ENCODE data around the gene HIGD1C.
"Not testable (repeated sequence)": the region's sequence is repeated elsewhere in the genome, so short reads cannot be mapped to it uniquely, and the experiment has no call there.

The HIGD1C gene

DNA sequence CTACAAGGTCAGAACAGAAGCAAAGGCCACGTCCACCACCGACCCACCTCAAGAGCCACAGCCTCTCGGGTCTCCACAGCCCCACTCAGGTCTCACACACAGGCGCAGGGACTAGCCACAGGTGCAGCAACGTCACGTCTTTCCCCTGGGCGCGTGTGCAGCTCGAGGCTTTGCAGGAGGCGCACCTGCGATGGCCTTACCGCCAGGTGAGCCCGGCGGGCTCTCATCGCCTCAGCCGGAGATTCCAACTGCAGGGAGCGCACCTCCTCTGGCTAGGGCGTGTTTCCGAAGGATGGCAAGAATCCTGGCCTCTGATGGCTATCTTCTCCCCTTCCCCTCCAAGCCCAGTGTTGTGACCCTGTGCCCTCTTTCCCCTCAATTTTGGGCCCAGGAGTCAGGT, at the start of gene HIGD1C:
Gene HIGD1C (plus strand): TSS at position 35 of the 400 bp plus-strand sequence. CDS start 1,455 bp downstream, outside the sequence.
- DNase-seq (ENCODE audit: low read depth in 2 of 2): no peak

DNA sequence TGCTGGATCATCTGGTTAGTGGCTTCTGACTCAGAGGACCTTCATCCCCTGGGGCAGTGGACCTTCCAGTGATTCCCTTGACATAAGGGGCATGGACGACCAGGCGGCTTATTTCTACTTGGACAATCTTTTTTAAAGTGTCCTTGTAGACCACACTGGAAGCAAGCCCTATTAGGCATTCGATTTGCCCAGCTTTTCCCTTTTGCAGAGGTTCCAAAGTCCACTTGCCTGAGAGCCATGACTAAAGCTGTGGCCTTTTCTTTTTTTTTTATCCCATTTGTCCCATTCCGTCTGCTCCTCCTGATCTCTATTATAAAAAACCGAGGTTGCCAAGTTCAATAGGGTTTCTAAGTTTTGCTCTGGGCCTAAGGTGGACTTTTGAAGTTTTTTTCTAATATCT, 43.9 kb upstream of the HIGD1C start:
- DNase-seq (ENCODE audit: low read depth in 2 of 2): not testable (repeated sequence)

GRCh38 chr12:50912361-50912760, 40.0 kb upstream of the HIGD1C start:
- DNase-seq (ENCODE audit: low read depth in 2 of 2): not testable (repeated sequence)

- no peak for DNase-seq (ENCODE audit: low read depth in 2 of 2)
Measured at GRCh38 chr12:50913224-50913623, 39.1 kb upstream of the HIGD1C start.

- no peak for DNase-seq (ENCODE audit: low read depth in 2 of 2)
Measured at GRCh38 chr12:50914872-50915484, 37.4 kb upstream of the HIGD1C start.

GRCh38 chr12:50916292-50916691, 36.1 kb upstream of the HIGD1C start:
- no peak for DNase-seq (ENCODE audit: low read depth in 2 of 2)

DNA sequence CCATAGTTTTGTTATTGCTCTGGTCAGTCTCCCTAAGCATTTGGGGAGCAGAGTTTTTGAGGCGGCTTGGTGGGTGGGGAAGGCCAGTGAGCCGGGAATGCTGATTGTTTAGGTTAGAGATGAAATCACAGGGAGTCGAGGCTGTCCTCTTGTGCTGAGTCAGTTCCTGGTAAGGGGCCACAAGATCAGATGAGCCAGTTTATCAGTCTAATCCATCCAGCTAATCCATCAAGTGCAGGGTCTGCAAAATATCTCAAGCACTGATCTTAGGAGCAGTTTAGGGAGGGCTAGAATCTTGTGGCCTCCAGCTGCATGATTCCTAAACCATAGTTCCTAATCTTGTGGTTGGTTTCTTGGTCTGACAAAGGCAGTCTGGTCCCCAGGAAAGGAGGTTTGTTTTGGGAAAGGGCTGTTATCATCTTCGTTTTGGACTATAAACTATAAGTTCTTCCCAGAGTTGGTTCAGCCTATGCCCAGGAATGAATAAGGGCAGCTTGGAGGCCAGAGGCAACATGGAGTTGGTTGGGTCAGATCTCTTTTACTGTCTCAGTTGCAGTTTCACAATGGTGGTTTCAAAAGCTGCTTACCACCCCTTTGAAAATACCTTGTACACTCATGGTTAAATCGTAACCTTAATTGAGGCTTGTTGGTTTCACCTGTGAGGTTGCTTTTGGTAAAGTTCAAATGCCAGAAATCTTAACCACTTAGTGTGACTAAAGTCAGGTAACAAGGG, 33.6 kb upstream of the HIGD1C start:
- no peak for DNase-seq (ENCODE audit: low read depth in 2 of 2)

DNA sequence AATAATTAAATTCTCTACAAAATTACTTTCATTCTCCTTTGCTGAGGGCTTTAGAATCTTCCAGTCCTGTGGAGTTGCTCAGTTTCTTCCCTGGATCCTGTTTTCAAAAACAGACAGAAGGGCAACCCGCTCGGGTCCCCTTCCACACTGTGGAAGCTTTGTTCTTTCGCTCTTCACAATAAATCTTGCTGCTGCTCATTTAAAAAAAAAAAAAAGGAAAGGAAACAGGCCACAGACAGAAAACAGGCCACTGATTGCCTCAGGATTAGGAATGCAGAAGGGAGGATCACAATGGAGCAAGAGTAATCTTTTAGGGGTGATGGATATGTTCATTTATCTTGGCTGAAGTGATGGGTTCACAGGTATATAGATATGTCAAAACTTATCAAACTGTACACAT, 29.5 kb upstream of the HIGD1C start:
- no peak for DNase-seq (ENCODE audit: low read depth in 2 of 2)

DNA sequence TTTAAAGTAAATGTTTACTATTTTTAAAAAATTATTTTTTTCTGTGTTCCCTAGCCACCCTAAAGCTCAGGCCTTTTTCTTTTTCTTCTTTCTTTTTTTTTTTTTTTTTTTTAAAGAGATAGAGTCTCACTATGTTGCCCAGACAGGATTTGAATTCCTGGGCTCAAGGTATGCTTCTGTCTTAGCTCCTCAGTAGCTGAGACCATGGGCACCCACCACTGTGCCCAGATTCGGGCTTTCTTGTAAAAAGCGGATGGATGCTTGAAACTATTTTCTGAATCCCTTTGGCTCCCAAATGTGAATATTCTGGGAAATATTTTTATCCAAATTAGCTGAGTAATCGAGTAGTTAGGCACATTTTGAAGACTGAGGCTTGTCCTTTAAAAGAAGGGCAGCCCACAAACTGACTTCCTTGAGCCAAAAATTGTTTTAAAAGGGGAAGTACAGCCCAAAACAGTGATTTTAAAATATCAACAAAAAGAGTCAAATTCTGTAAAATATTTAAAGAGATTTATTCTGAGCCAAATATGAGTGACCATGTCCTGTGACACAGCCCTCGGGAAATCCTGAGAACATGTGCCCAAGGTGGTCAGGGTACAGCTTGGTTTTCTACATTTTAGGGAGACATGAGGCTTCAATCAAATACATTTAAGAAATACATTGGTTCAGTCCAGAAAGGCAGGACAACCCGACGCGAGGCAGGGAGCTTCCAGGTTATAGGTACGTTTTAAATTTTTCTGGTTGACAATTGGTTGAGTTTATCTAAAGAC, 28.8 kb upstream of the HIGD1C start:
- no peak for DNase-seq (ENCODE audit: low read depth in 2 of 2)

GRCh38 chr12:50924131-50924438, 28.3 kb upstream of the HIGD1C start:
- no peak for DNase-seq (ENCODE audit: low read depth in 2 of 2)

- peak; percentile 13 to 17 for DNase-seq (ENCODE audit: low read depth in 2 of 2)
Measured at GRCh38 chr12:50924439-50925341, 27.7 kb upstream of the HIGD1C start.

GRCh38 chr12:50925342-50925651, 27.0 kb upstream of the HIGD1C start:
- no peak for DNase-seq (ENCODE audit: low read depth in 2 of 2)

- no peak for DNase-seq (ENCODE audit: low read depth in 2 of 2)
Measured at GRCh38 chr12:50925920-50926319, 26.4 kb upstream of the HIGD1C start.

DNA sequence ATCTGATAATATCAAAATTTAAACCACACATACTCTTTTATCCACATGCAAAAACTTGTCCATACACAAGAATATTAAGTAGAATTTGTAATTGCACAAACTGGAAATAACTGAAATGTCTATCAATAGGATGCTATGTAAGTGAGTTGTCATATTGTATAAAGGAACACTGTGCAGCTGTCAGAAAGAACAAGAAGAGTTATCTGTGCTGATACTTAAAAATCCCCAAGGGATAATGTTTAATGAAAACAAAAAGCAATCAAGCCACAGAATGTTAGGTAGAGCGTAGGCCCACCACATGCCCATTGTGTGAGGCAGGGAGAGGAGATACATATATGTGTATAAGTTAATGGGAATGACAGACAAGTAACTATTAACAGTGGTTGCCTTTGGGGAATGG, 25.9 kb upstream of the HIGD1C start:
- no peak for DNase-seq (ENCODE audit: low read depth in 2 of 2)

GRCh38 chr12:50926932-50927331, 25.4 kb upstream of the HIGD1C start:
- DNase-seq (ENCODE audit: low read depth in 2 of 2): not testable (repeated sequence)

GRCh38 chr12:50927356-50927755, 25.0 kb upstream of the HIGD1C start:
- no peak for DNase-seq (ENCODE audit: low read depth in 2 of 2)

- DNase-seq (ENCODE audit: low read depth in 2 of 2): no peak
Measured at GRCh38 chr12:50927766-50928224, 24.5 kb upstream of the HIGD1C start.

DNA sequence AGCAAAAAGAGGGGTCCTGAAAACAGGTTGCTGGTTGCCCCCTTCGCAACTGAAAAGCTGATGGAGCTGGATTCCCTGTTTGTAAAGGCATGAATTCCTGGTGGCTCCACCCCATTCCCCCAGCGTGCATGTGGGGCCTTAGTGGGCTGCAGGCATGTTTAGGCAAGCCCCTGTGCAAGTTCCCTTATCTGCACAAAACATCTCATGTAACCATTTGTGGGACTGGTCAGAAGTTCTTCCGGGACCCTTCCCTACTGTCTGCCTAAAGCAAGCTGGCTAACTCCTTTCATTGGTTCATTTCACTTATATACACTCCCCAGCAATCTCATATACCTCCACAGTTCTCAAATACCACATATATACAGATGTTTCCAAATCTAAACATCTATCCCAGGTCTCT, 24.0 kb upstream of the HIGD1C start:
- DNase-seq (ENCODE audit: low read depth in 2 of 2): no peak

DNA sequence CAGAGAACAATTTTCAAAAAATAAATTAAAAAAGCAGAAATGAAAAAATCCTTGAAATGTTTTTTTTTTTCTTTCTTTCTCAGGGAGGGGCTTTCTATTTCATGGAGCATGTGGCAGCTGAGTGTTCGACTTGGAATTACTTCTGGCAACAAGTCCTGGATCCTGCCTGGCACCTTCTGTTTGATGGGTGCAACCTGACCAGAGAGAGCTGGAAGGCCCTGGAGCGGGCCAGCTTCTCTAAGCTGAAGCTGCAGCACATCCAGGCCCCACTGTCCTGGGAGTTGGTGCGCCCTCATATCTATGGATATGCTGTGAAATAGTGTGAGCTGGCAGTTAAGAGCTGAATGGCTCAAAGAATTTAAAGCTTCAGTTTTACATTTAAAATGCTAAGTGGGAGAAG, 22.5 kb upstream of the HIGD1C start:
- no peak for DNase-seq (ENCODE audit: low read depth in 2 of 2)

DNA sequence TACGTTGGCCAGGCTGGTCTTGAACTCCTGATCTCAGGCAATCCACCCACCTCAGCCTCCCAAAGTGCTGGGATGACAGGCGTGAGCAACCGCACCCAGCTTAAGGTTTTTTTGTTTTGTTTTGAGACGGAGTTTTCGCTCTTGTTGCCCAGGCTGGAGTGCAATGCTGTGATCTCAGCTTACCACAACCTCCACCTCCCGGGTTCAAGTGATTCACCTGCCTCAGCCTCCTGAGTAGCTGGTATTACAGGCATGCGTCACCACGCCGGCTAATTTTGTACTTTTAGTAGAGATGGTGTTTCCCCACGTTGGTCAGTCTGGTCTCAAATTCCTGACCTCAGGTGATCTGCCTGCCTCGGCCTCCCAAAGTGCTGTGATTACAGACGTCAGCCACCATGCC, 21.9 kb upstream of the HIGD1C start:
- DNase-seq (ENCODE audit: low read depth in 2 of 2): not testable (repeated sequence)

GRCh38 chr12:50932787-50933280, 19.5 kb upstream of the HIGD1C start:
- no peak for DNase-seq (ENCODE audit: low read depth in 2 of 2)

All from stimulated activated CD8-positive, alpha-beta memory T cell treated with anti-CD3 and anti-CD28 coated beads, Interleukin-2, amount 100 ng/mL, for 48 hours (primary cell).